ENCODE measurements around the gene MYLIP. TPM values are rescaled to one million over a fixed set of nuclear protein-coding genes. Genes with fewer than 3 reads are reported as not detected.
"Not testable (repeated sequence)": the region's sequence is repeated elsewhere in the genome, so short reads cannot be mapped to it uniquely, and the experiment has no call there.

The MYLIP gene
- polyA plus RNA-seq, 1 experiment, result 6.5 TPM

- ChIA-PET CTCF (interaction anchor here (1.0 kb wide), 1 partner anchor 32 kb away, joined by 3 read pairs; no protein-coding TSS in a partner anchor), POLR2A (no interaction called here)
- no peak overlapping the region for H3K4me3 ChIP-seq (ENCODE audit: low read depth, low read length)
- TF ChIP-seq CTCF (IDR thresholded peaks at IDR 0.05; ENCODE audit: insufficient read depth, low read depth, low read length), result no peak
- H3K36me3 ChIP-seq (ENCODE audit: control insufficient read depth, insufficient read depth, low read length), result no peaks in the 10 kb centered on the region
- peaks cover 15% of the 10 kb centered on the region for H3K27me3 ChIP-seq (ENCODE audit: control insufficient read depth, insufficient read depth, low read length)
- DNase-seq (ENCODE audit: low read depth), result no peak
Observed at GRCh38 chr6:16168121-16168520, 39.2 kb downstream of the MYLIP start.

- DNase-seq (ENCODE audit: low read depth), result no peak
- TF ChIP-seq CTCF (IDR thresholded peaks at IDR 0.05; ENCODE audit: insufficient read depth, low read depth, low read length), result peak; percentile 60
- CTCF ChIA-PET, result interaction anchor here (0.6 to 1.9 kb wide), 5 partner anchors 14 to 483 kb away, joined by 3 to 7 read pairs (median 4); no protein-coding TSS in a partner anchor
- Histone ChIP-seq H3K4me3 (ENCODE audit: low read depth, low read length) (no peak overlapping the region), H3K27me3 (ENCODE audit: control insufficient read depth, insufficient read depth, low read length) (peaks cover 15% of the 10 kb centered on the region), H3K36me3 (ENCODE audit: control insufficient read depth, insufficient read depth, low read length) (no peaks in the 10 kb centered on the region)
- POLR2A ChIA-PET, result interaction anchor here (0.6 kb wide), 1 partner anchor 617 kb away, joined by 7 read pairs; no protein-coding TSS in a partner anchor
Observed at GRCh38 chr6:16168858-16169257, 40.0 kb downstream of the MYLIP start.

GRCh38 chr6:16171400-16171799 is 42.5 kb downstream of the MYLIP start:
- no peak overlapping the region for H3K4me3 ChIP-seq (ENCODE audit: low read depth, low read length)
- H3K36me3 ChIP-seq (ENCODE audit: control insufficient read depth, insufficient read depth, low read length), result no peaks in the 10 kb centered on the region
- ChIA-PET CTCF (interaction anchor here (0.7 to 1.2 kb wide), 2 partner anchors 11 to 31 kb away, joined by 3 to 4 read pairs; no protein-coding TSS in a partner anchor), POLR2A (no interaction called here)
- H3K27me3 ChIP-seq (ENCODE audit: control insufficient read depth, insufficient read depth, low read length), result peaks cover 12% of the 10 kb centered on the region
- DNase-seq (ENCODE audit: low read depth), result no peak
- TF ChIP-seq CTCF (IDR thresholded peaks at IDR 0.05; ENCODE audit: insufficient read depth, low read depth, low read length), result no peak

- Histone ChIP-seq H3K27me3 (ENCODE audit: control insufficient read depth, insufficient read depth, low read length) (peaks cover 6% of the 10 kb centered on the region), H3K36me3 (ENCODE audit: control insufficient read depth, insufficient read depth, low read length) (no peaks in the 10 kb centered on the region), H3K4me3 (ENCODE audit: low read depth, low read length) (no peak overlapping the region)
- DNase-seq (ENCODE audit: low read depth), result no peak
- POLR2A ChIA-PET, result no interaction called here
- CTCF ChIA-PET, result interaction anchor here (1.6 to 1.7 kb wide), 2 partner anchors 10 to 32 kb away, joined by 3 to 4 read pairs; no protein-coding TSS in a partner anchor
- TF ChIP-seq CTCF (IDR thresholded peaks at IDR 0.05; ENCODE audit: insufficient read depth, low read depth, low read length), result no peak
Observed at GRCh38 chr6:16173167-16173940, 44.5 kb downstream of the MYLIP start.

- ChIA-PET POLR2A (no interaction called here), CTCF (interaction anchor here (1.0 kb wide), 1 partner anchor 483 kb away, joined by 5 read pairs; no protein-coding TSS in a partner anchor)
- H3K27me3 ChIP-seq (ENCODE audit: control insufficient read depth, insufficient read depth, low read length), result peaks cover 7% of the 10 kb centered on the region
- DNase-seq (ENCODE audit: low read depth), result no peak
- no peak overlapping the region for H3K4me3 ChIP-seq (ENCODE audit: low read depth, low read length)
- no peaks in the 10 kb centered on the region for H3K36me3 ChIP-seq (ENCODE audit: control insufficient read depth, insufficient read depth, low read length)
- TF ChIP-seq CTCF (IDR thresholded peaks at IDR 0.05; ENCODE audit: insufficient read depth, low read depth, low read length), result no peak
Observed at GRCh38 chr6:16174416-16175078, 45.7 kb downstream of the MYLIP start.

- H3K36me3 ChIP-seq (ENCODE audit: control insufficient read depth, insufficient read depth, low read length); CTCF ChIA-PET; H3K4me3 ChIP-seq (ENCODE audit: low read depth, low read length); H3K27me3 ChIP-seq (ENCODE audit: control insufficient read depth, insufficient read depth, low read length); POLR2A ChIA-PET; DNase-seq (ENCODE audit: low read depth): not testable (repeated sequence)
Observed at GRCh38 chr6:16176600-16176999, 47.7 kb downstream of the MYLIP start.

Data from BJ (cell line).